ENCODE measurements around the gene PIGQ.

- TF ChIP-seq, protein P1, sequence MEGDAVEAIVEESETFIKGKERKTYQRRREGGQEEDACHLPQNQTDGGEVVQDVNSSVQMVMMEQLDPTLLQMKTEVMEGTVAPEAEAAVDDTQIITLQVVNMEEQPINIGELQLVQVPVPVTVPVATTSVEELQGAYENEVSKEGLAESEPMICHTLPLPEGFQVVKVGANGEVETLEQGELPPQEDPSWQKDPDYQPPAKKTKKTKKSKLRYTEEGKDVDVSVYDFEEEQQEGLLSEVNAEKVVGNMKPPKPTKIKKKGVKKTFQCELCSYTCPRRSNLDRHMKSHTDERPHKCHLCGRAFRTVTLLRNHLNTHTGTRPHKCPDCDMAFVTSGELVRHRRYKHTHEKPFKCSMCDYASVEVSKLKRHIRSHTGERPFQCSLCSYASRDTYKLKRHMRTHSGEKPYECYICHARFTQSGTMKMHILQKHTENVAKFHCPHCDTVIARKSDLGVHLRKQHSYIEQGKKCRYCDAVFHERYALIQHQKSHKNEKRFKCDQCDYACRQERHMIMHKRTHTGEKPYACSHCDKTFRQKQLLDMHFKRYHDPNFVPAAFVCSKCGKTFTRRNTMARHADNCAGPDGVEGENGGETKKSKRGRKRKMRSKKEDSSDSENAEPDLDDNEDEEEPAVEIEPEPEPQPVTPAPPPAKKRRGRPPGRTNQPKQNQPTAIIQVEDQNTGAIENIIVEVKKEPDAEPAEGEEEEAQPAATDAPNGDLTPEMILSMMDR (IDR thresholded peaks at IDR 0.05), result no peak
- TF ChIP-seq POLR2A (IDR thresholded peaks at IDR 0.05), result no peak
Observed at GRCh38 chr16:629185-629832, 59.5 kb downstream of the PIGQ start.
